SU-DHL-6 (cell line): ENCODE data around the gene IFT122.

Source experiments
- CTCF ChIP-seq: fragments of 200-600 bp; sonication (generic); IDR thresholded peaks from one replicate; pipeline ENCODE4 v1.5.1; 2017; ENCODE audit warnings: antibody characterized with exemption, mild to moderate bottlenecking, low read length, moderate library complexity; ENCODE audit not compliant: insufficient read depth, poor library complexity, severe bottlenecking
- EZH2phosphoT487 ChIP-seq: fragments of 200-600 bp; sonication (generic), shearing (Covaris generic); conservative IDR thresholded peaks from 2 replicates; pipeline ENCODE4 v1.6.1; 2018; ENCODE audit warnings: mild to moderate bottlenecking, antibody characterized with exemption, low read length, moderate library complexity, mixed read lengths

GRCh38 chr3:129460155-129460554 is 20.1 kb downstream of the IFT122 start:
- TF ChIP-seq CTCF, result no peak
- no peak for TF ChIP-seq EZH2phosphoT487
